Mucosa of descending colon (tissue), 3 donors: ENCODE data around the gene ANKRD28. TPM values are rescaled to one million over a fixed set of nuclear protein-coding genes. Genes with fewer than 3 reads are reported as not detected.

Source experiments
- ATAC-seq: fragments of 200-7000 bp; cut with Tn5 transposase; one replicate; pipeline ENCODE4 v1.9.1; 2020; ENCODE audit warnings: mild to moderate bottlenecking, moderate library complexity
- DNase-seq, 3 donors: peaks; one replicate each; pipeline ENCODE4 v3.0.0-alpha.2; 2020
- H3K36me3 ChIP-seq: fragments of 200-600 bp; one replicate; pipeline ENCODE4 v1.8.0; 2021; ENCODE audit warnings: low read depth, mild to moderate bottlenecking
- H3K4me1 ChIP-seq: fragments of 200-600 bp; one replicate; pipeline ENCODE4 v1.8.0; 2021; ENCODE audit warnings: low read depth, mild to moderate bottlenecking
- H3K4me3 ChIP-seq: fragments of 200-600 bp; one replicate; pipeline ENCODE4 v1.8.0; 2021; ENCODE audit warnings: mild to moderate bottlenecking
- H3K9me3 ChIP-seq: fragments of 200-600 bp; one replicate; pipeline ENCODE4 v1.8.0; 2021; ENCODE audit warnings: mild to moderate bottlenecking
- intact Hi-C, 2 donors: fragments of 100-400 bp; cut with DNase I in 1 of 2; cut with micrococcal nuclease in 1 of 2; formaldehyde crosslinking; loops; one replicate each; pipeline versions ENCODE4 v1.11.0 to v1.11.1; 2022; cut with DNase I, micrococcal nuclease
- total RNA-seq, 3 donors: library from RNA; stranded (reverse); fragmentation: NEBNext Ultra II Directional in 2 of 3; extraction: Animal tissue kit (Norgen Biotek cat#: 25700) in 2 of 3; gene quantifications; one replicate each; pipeline versions ENCODE4 v1.2.1 to v1.2.4, GENCODE V29; 2021 to 2023
- TF ChIP-seq, protein P1 (sequence below): fragments of 200-600 bp; IDR thresholded peaks from one replicate; pipeline ENCODE4 v1.8.0; 2022; ENCODE audit warnings: antibody characterized with exemption, mild to moderate bottlenecking
- donor health status: DM: no; HTN: no; CAD: no; lungs with moderate emphysema.
- donor health status: DM: no; HTN: no; CAD: no.
- donor health status: DM: no; HTN: yes; CAD: no.

ANKRD28 gene
- total RNA-seq, 3 donors from 2014 or later, result 50.5 to 57.3 (median 55.3) TPM

DNA sequence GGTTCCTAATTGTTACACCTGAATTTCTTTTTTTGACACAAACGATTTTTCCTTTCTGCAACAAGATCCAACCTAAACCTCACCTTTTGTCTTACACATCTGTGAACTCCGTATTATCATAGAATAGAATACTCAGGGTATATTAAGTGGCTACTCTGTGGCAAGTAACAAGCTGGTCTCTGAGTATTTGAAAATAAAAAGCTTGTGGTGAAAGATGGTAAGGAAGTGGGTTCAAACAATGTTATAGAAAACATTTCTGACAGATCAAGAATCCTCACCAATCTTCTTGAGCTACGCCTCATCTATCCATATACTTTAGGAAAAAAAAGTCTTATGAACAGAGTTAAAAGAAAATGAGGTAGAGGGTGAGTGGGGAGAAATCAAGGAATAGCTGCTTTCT, 3.5 kb upstream of the ANKRD28 start:
- intact Hi-C loops, result no loop called here
- H3K4me3 ChIP-seq, result no peak overlapping the region
- DNase-seq (no peak), ATAC-seq (no peak)
- H3K9me3 ChIP-seq, result no peaks in the 10 kb centered on the region
- TF ChIP-seq, protein P1, sequence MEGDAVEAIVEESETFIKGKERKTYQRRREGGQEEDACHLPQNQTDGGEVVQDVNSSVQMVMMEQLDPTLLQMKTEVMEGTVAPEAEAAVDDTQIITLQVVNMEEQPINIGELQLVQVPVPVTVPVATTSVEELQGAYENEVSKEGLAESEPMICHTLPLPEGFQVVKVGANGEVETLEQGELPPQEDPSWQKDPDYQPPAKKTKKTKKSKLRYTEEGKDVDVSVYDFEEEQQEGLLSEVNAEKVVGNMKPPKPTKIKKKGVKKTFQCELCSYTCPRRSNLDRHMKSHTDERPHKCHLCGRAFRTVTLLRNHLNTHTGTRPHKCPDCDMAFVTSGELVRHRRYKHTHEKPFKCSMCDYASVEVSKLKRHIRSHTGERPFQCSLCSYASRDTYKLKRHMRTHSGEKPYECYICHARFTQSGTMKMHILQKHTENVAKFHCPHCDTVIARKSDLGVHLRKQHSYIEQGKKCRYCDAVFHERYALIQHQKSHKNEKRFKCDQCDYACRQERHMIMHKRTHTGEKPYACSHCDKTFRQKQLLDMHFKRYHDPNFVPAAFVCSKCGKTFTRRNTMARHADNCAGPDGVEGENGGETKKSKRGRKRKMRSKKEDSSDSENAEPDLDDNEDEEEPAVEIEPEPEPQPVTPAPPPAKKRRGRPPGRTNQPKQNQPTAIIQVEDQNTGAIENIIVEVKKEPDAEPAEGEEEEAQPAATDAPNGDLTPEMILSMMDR, result no peak
- H3K4me1 ChIP-seq, result peaks cover 19% of the 10 kb centered on the region
- H3K36me3 ChIP-seq, result no peaks in the 10 kb centered on the region

DNA sequence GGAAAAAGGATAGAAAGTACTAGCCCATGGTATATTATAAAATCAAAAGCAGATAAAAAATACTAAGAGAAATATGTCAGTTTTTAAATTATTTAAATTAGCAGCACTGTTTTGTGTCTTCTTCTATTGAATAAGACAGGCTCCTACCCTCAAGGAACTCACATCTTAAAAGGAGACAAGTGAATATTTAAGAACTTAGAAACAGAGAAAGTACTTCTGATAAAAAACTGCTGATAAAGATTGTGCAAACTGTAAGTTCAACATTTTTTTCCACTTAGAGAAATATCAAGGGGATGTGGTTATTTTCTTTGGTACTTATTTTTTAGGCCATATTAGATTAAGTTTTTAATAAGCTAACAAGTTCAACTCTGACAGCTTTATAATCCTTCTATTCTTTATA, 3.0 kb upstream of the ANKRD28 start:
- TF ChIP-seq, protein P1, result no peak
- no peak for DNase-seq
- Histone ChIP-seq H3K4me3 (no peak overlapping the region), H3K9me3 (no peaks in the 10 kb centered on the region), H3K36me3 (no peaks in the 10 kb centered on the region), H3K4me1 (peaks cover 19% of the 10 kb centered on the region)
- no peak for ATAC-seq
- intact Hi-C loops, result no loop called here

DNA sequence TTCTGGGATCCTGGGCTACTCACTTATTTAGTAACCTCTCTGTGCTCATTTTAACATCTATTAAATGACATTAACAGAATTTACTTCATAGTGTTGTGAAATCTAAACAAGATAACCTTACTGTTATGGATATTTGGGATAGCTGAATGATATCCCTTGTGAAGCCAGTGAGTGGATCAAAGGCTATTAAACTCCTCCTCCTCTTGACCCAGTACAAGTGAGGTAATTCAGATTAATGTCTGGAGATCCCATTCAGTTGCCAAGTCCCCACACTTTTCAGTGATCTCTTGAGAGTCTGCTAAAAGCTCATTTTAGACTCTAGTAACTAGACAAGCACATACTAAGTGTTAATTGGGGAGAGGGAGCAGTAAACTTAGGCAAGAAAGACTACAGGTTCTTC, 2.5 kb upstream of the ANKRD28 start:
- no peak for ATAC-seq
- intact Hi-C loops, result no loop called here

DNA sequence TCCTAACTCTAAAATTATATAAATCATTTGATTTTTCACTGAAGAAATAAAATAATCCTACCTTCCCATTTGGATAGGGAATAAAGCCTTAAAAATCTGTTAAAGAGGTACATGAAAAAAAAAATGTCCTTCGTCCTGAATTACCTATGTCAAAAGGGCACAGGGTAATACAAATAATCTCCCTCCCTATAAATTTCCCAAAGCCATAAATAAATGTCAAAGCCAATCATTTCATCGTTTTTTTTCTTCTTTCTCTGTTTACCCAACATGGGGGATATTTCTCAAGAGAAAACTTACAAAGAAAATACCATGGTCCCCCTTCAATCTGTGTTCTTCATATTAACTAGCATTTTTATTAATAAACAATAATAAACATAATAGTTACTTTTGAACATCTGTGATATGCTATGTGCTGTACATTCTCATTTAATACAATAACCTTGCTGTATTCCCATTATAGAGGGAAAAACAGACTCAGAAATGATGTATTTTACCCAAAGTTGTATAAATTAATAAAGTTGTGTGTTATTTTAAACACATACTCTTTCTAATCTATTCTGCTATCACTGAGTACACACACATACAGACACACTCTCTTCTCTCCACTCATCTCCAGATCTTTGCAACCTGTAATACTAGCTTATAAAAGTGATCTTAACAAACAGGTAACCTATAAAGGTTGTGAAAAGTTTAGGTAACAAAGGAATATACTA, 910 bp upstream of the ANKRD28 start:
- H3K4me3 ChIP-seq, result no peak overlapping the region
- ATAC-seq (no peak), DNase-seq (no peak)
- no peaks in the 10 kb centered on the region for H3K9me3 ChIP-seq
- intact Hi-C loops, result no loop called here
- H3K36me3 ChIP-seq, result no peaks in the 10 kb centered on the region
- H3K4me1 ChIP-seq, result peaks cover 19% of the 10 kb centered on the region
- TF ChIP-seq, protein P1, result no peak

More for the DNA sequence above, 2.5 kb upstream of the ANKRD28 start:
- DNase-seq, result no peak
- Histone ChIP-seq H3K4me3 (no peak overlapping the region), H3K9me3 (no peaks in the 10 kb centered on the region), H3K4me1 (peaks cover 19% of the 10 kb centered on the region), H3K36me3 (no peaks in the 10 kb centered on the region)
- TF ChIP-seq, protein P1, result no peak

DNA sequence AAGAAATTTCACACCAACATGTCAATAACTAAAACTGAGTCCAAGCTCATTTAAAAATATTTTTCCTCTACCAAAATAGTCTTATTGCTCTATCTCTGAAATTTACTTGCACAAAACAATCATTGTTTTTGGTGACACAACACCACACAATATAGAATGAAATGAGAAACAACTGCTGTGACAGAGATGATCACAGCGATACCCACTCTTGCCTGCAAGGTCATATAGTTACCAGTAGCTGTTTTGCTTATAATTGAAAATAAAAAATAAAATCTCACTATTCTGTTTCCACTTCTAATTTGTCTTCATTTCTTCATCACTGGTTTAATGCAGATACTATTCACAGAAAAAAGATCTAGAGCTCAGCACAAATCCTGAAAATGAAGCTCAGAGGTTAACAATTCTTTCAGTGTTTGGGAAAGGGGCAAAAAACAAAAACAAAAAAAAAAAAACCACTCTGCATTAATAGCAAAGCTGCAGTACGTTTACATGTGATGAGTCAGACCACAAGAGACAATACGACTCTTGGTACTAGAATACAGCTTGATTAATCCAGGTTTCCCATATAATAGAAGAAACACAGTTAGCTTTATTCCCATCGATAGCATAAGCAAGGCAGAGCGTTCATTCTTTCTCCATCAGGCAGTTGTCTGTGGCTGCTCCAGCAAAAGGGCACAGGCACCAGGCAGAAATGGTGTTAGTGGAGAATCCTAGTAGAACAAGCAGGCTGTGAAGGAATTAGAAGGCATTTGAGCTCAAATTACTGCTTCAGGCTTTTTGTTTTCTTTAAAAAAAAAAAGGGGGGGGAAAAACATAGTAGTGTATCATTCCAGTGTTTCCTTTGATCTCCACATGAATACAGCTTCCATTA, 773 bp downstream of the ANKRD28 start:
- ATAC-seq, result peak; percentile 43
- no peak overlapping the region for H3K4me3 ChIP-seq
- H3K4me1 ChIP-seq, result peaks cover 19% of the 10 kb centered on the region
- DNase-seq, result no peak
- TF ChIP-seq, protein P1, result no peak
- H3K36me3 ChIP-seq, result no peaks in the 10 kb centered on the region
- H3K9me3 ChIP-seq, result no peaks in the 10 kb centered on the region
- intact Hi-C loops, result no loop called here
